ENCODE results near the gene ARHGAP23. TPM values are rescaled to one million over a fixed set of nuclear protein-coding genes. Genes with fewer than 3 reads are reported as not detected.
"Not testable (repeated sequence)": the region's sequence is repeated elsewhere in the genome, so short reads cannot be mapped to it uniquely, and the experiment has no call there.

ARHGAP23 gene
- total RNA-seq, 1 experiment from 2014 or later = 0.04 TPM

GRCh38 chr17:38491346-38492066, 63.2 kb downstream of the ARHGAP23 start:
- H3K4me3 ChIP-seq (ENCODE audit: low read length); H3K36me3 ChIP-seq (ENCODE audit: insufficient read depth, low read length); H3K9me2 ChIP-seq (replicated peaks; ENCODE audit: insufficient read depth, low read length); H4K20me1 ChIP-seq (ENCODE audit: insufficient read depth, low read depth, low read length); H3K27ac ChIP-seq (ENCODE audit: low read length); DNase-seq; H3K9me3 ChIP-seq (ENCODE audit: low read length); H3K9ac ChIP-seq (ENCODE audit: low read length); H3K4me1 ChIP-seq (ENCODE audit: low read length); H3K79me2 ChIP-seq (ENCODE audit: low read length); H2AFZ ChIP-seq (ENCODE audit: low read length); H3K27me3 ChIP-seq (ENCODE audit: low read length); H3K4me2 ChIP-seq (ENCODE audit: low read depth, low read length, poor library complexity, severe bottlenecking): not testable (repeated sequence)

DNA sequence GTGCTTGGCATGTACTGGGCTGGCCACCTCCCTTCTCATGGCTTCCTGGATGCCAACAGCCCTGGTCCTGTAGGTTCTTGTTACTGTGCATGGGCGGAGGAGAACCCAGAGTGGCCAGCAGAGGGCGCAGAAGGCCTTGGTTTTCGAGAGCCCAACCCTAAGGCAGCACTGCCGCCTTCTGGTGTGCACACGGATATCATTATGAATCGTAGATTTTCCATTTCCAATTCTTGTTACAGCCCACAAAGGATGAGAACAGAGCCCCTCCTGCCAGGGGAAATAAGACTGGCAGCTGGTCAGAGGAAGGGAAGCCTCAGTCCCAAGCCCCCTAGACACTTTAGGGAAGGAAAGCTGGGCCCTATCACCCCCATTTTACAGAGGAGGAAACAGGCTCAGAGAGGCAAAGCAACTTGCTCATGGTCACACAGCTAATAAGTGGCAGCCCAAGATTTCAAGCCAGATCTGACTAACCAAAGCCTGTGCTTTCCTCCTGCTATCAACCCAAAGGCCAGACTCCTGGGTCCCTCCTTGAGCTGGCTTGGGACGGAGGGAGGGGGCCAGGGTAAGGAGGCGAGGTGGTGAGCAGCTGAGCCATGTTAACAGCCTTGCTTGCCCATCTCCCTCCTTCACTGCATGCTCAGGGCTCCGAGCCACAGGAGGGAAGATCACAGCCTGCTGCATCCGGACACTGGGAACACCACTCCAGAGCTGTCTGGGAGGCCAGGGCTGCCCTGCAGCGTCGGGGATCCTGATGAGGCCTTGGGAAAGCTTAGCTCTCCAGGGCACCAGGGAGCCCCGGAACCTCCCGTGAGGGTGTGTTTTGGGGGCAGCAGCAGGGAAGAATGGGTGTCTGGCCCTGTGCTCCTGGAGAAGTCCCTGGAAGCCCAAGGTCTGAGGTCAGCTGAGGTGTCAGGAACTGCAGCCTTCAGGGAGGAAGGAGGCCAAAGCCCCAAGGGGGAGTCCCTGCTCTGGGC, 64.1 kb downstream of the ARHGAP23 start:
- not testable (repeated sequence) for H4K20me1 ChIP-seq (ENCODE audit: insufficient read depth, low read depth, low read length); H3K9ac ChIP-seq (ENCODE audit: low read length)

DNA sequence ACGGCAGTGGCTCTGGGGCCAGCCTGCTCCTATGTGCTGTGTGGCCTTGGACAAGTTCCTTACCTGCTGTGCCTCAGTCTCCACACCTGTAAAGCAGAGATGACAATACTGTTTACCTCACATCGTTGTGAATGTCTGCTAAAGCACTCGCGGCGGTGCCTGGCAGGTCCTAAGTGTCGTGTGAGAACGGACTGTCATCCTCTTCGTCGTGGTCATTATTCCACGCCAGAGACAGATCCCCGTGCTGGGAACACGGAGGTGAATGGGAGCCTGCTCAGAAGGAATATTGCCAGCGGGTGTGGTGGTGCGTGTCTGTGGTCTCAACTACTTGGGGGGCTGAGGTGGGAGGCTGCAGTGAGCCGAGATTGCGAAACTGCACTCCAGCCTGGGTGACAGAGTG, 65.9 kb downstream of the ARHGAP23 start:
- H3K9me2 ChIP-seq (replicated peaks; ENCODE audit: insufficient read depth, low read length); H3K4me1 ChIP-seq (ENCODE audit: low read length); H4K20me1 ChIP-seq (ENCODE audit: insufficient read depth, low read depth, low read length); H3K4me2 ChIP-seq (ENCODE audit: low read depth, low read length, poor library complexity, severe bottlenecking); H2AFZ ChIP-seq (ENCODE audit: low read length); H3K36me3 ChIP-seq (ENCODE audit: insufficient read depth, low read length); H3K9me3 ChIP-seq (ENCODE audit: low read length); H3K9ac ChIP-seq (ENCODE audit: low read length); H3K79me2 ChIP-seq (ENCODE audit: low read length); H3K4me3 ChIP-seq (ENCODE audit: low read length); DNase-seq; H3K27ac ChIP-seq (ENCODE audit: low read length); H3K27me3 ChIP-seq (ENCODE audit: low read length): not testable (repeated sequence)

More for the DNA sequence above, 64.1 kb downstream of the ARHGAP23 start:
- not testable (repeated sequence) for H3K27me3 ChIP-seq (ENCODE audit: low read length); H3K9me3 ChIP-seq (ENCODE audit: low read length); H3K36me3 ChIP-seq (ENCODE audit: insufficient read depth, low read length); H3K27ac ChIP-seq (ENCODE audit: low read length); H3K4me2 ChIP-seq (ENCODE audit: low read depth, low read length, poor library complexity, severe bottlenecking); H3K4me3 ChIP-seq (ENCODE audit: low read length); H3K9me2 ChIP-seq (replicated peaks; ENCODE audit: insufficient read depth, low read length); H3K79me2 ChIP-seq (ENCODE audit: low read length); H3K4me1 ChIP-seq (ENCODE audit: low read length); H2AFZ ChIP-seq (ENCODE audit: low read length)
- DNase-seq = peak; percentile 92

- not testable (repeated sequence) for H3K79me2 ChIP-seq (ENCODE audit: low read length); H3K9ac ChIP-seq (ENCODE audit: low read length); H3K27me3 ChIP-seq (ENCODE audit: low read length); H3K9me2 ChIP-seq (replicated peaks; ENCODE audit: insufficient read depth, low read length); H3K36me3 ChIP-seq (ENCODE audit: insufficient read depth, low read length); H3K4me3 ChIP-seq (ENCODE audit: low read length); H3K4me2 ChIP-seq (ENCODE audit: low read depth, low read length, poor library complexity, severe bottlenecking); DNase-seq; H4K20me1 ChIP-seq (ENCODE audit: insufficient read depth, low read depth, low read length); H2AFZ ChIP-seq (ENCODE audit: low read length); H3K9me3 ChIP-seq (ENCODE audit: low read length); H3K27ac ChIP-seq (ENCODE audit: low read length); H3K4me1 ChIP-seq (ENCODE audit: low read length)
These were observed 69.4 kb downstream of the ARHGAP23 start for GRCh38 chr17:38497656-38498055.

DNA sequence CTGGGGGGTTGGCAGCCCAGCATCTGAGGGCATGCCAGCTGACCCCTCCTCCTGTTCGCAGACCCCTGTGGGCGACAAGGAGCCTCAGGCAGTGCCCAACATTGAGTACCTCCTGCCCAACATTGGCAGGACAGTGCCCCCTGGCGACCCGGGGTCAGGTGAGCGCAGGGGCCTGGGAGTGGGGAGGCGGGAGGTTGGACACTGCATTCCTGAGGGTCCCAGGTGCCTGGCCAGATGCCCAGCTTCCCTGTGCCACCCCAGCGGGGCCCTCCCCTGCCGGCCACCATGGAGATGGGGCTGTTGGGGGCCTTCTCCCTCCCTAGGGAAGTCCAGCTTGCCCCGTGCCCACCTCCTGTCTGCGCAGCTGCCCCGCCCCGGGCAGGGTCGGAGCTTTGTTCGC, 70.1 kb downstream of the ARHGAP23 start:
- Histone ChIP-seq H3K9me3 (ENCODE audit: low read length) (no peaks in the 10 kb centered on the region), H3K9me2 (replicated peaks; ENCODE audit: insufficient read depth, low read length) (no peaks in the 10 kb centered on the region), H3K4me1 (ENCODE audit: low read length) (no peaks in the 10 kb centered on the region), H3K79me2 (ENCODE audit: low read length) (no peaks in the 10 kb centered on the region), H3K9ac (ENCODE audit: low read length) (no peak overlapping the region), H3K36me3 (ENCODE audit: insufficient read depth, low read length) (no peaks in the 10 kb centered on the region), H3K4me3 (ENCODE audit: low read length) (no peak overlapping the region), H3K27ac (ENCODE audit: low read length) (no peak overlapping the region), H3K27me3 (ENCODE audit: low read length) (no peaks in the 10 kb centered on the region), H4K20me1 (ENCODE audit: insufficient read depth, low read depth, low read length) (no peaks in the 10 kb centered on the region), H2AFZ (ENCODE audit: low read length) (no peak overlapping the region), H3K4me2 (ENCODE audit: low read depth, low read length, poor library complexity, severe bottlenecking) (no peak overlapping the region)
- no peak for DNase-seq

- not testable (repeated sequence) for H3K9me3 ChIP-seq (ENCODE audit: low read length); H3K9ac ChIP-seq (ENCODE audit: low read length); H4K20me1 ChIP-seq (ENCODE audit: insufficient read depth, low read depth, low read length); H3K36me3 ChIP-seq (ENCODE audit: insufficient read depth, low read length); H3K9me2 ChIP-seq (replicated peaks; ENCODE audit: insufficient read depth, low read length); H3K27ac ChIP-seq (ENCODE audit: low read length); H3K27me3 ChIP-seq (ENCODE audit: low read length); H3K4me2 ChIP-seq (ENCODE audit: low read depth, low read length, poor library complexity, severe bottlenecking); H2AFZ ChIP-seq (ENCODE audit: low read length); DNase-seq; H3K4me1 ChIP-seq (ENCODE audit: low read length); H3K4me3 ChIP-seq (ENCODE audit: low read length); H3K79me2 ChIP-seq (ENCODE audit: low read length)
These were observed 71.0 kb downstream of the ARHGAP23 start for GRCh38 chr17:38499230-38499629.

- not testable (repeated sequence) for H3K27me3 ChIP-seq (ENCODE audit: low read length); H3K27ac ChIP-seq (ENCODE audit: low read length); H4K20me1 ChIP-seq (ENCODE audit: insufficient read depth, low read depth, low read length); H3K4me3 ChIP-seq (ENCODE audit: low read length); H3K4me1 ChIP-seq (ENCODE audit: low read length); H3K79me2 ChIP-seq (ENCODE audit: low read length); H3K9me3 ChIP-seq (ENCODE audit: low read length); DNase-seq; H2AFZ ChIP-seq (ENCODE audit: low read length); H3K4me2 ChIP-seq (ENCODE audit: low read depth, low read length, poor library complexity, severe bottlenecking); H3K9ac ChIP-seq (ENCODE audit: low read length); H3K36me3 ChIP-seq (ENCODE audit: insufficient read depth, low read length); H3K9me2 ChIP-seq (replicated peaks; ENCODE audit: insufficient read depth, low read length)
These were observed 73.5 kb downstream of the ARHGAP23 start for GRCh38 chr17:38501718-38502117.

GRCh38 chr17:38503286-38503913, 75.1 kb downstream of the ARHGAP23 start:
- H3K4me2 ChIP-seq (ENCODE audit: low read depth, low read length, poor library complexity, severe bottlenecking); H3K27me3 ChIP-seq (ENCODE audit: low read length); H3K9me3 ChIP-seq (ENCODE audit: low read length); H3K9me2 ChIP-seq (replicated peaks; ENCODE audit: insufficient read depth, low read length); H3K4me1 ChIP-seq (ENCODE audit: low read length); H3K36me3 ChIP-seq (ENCODE audit: insufficient read depth, low read length); H3K27ac ChIP-seq (ENCODE audit: low read length); H3K9ac ChIP-seq (ENCODE audit: low read length); H4K20me1 ChIP-seq (ENCODE audit: insufficient read depth, low read depth, low read length); H3K4me3 ChIP-seq (ENCODE audit: low read length); H3K79me2 ChIP-seq (ENCODE audit: low read length); DNase-seq; H2AFZ ChIP-seq (ENCODE audit: low read length): not testable (repeated sequence)
